Measurements from ENCODE around the gene CRYBG1. TPM values are rescaled to one million over a fixed set of nuclear protein-coding genes. Genes with fewer than 3 reads are reported as not detected.
"Not testable (repeated sequence)": the region's sequence is repeated elsewhere in the genome, so short reads cannot be mapped to it uniquely, and the experiment has no call there.

CRYBG1 gene
- total and polyA plus RNA-seq, 2 donors (not counting 1 experiment from before 2014, with no cell fraction given), result 9.6 to 47.0 TPM

GRCh38 chr6:106558364-106558763 is 197.8 kb downstream of the CRYBG1 start:
- no peaks in the 10 kb centered on the region for H3K27me3 Mint-ChIP-seq
- Histone ChIP-seq H3K27me3 (replicated peaks in 1 of 4; ENCODE audit: control extremely low read depth in 1 of 4, control insufficient read depth in 3 of 4, insufficient read depth in 4 of 4, low read length in 3 of 4) (no peaks in the 10 kb centered on the region), H3K27ac (ENCODE audit: low read length in 2 of 2) (no peak overlapping the region), H3K79me2 (ENCODE audit: control insufficient read depth, insufficient read depth, low read length) (peaks cover 4% of the 10 kb centered on the region), H3K4me3 (ENCODE audit: control extremely low read depth in 1 of 5, extremely low read depth in 1 of 5, insufficient read depth in 1 of 5, low read depth in 2 of 5, low read length in 4 of 5) (no peak overlapping the region), H3K9me3 (ENCODE audit: control extremely low read depth in 1 of 3, control insufficient read depth in 2 of 3, insufficient read depth in 1 of 3, low read length in 2 of 3) (no peaks in the 10 kb centered on the region), H3K4me1 (ENCODE audit: control insufficient read depth in 2 of 2, insufficient read depth in 2 of 2, low read length in 2 of 2) (no peaks in the 10 kb centered on the region), H3K4me2 (replicated peaks; ENCODE audit: low read depth, low read length, poor library complexity, severe bottlenecking) (no peak overlapping the region), H2AFZ (ENCODE audit: insufficient read depth, low read depth, low read length, poor library complexity, severe bottlenecking) (no peak overlapping the region), H3K9ac (ENCODE audit: low read length) (no peak overlapping the region), H4K20me1 (ENCODE audit: control insufficient read depth, insufficient read depth, low read length, poor library complexity, severe bottlenecking) (no peaks in the 10 kb centered on the region), H3K36me3 (replicated peaks in 1 of 2; ENCODE audit: control extremely low read depth in 1 of 2, control insufficient read depth in 1 of 2, extremely low read depth in 1 of 2, insufficient read depth in 2 of 2, low read length in 1 of 2) (peaks cover 3 to 65% of the 10 kb centered on the region in 2 experiments)
- H3K27ac Mint-ChIP-seq, result no peak overlapping the region
- H3K4me1 Mint-ChIP-seq, result peaks cover 7% of the 10 kb centered on the region
- ChIA-PET CTCF (interaction anchor here (2.1 to 22.3 kb wide), 4 partner anchors 7 to 421 kb away, joined by 7 to 567 read pairs (median 112); no protein-coding TSS in a partner anchor), POLR2A (no interaction called here)
- no peak for ATAC-seq (ENCODE audit: low read depth)
- DNase-seq, result no peak
- no peak overlapping the region for H3K4me3 Mint-ChIP-seq
- no peaks in the 10 kb centered on the region for H3K9me3 Mint-ChIP-seq (ENCODE audit: insufficient read depth)
- intact Hi-C loops (cut with micrococcal nuclease), result no loop called here
- WGBS (ENCODE audit: insufficient coverage), result 100% methylated on average over 2 of the region's 4 CpGs
- TF ChIP-seq EZH2 (IDR thresholded peaks at IDR 0.05; ENCODE audit: borderline replicate concordance, insufficient read depth, low read depth, low read length, poor library complexity, severe bottlenecking) (no peak), CTCF (IDR thresholded peaks at IDR 0.05) (no peak)

- peaks cover 9 to 65% of the 10 kb centered on the region in 2 experiments for H3K36me3 ChIP-seq (replicated peaks in 1 of 2; ENCODE audit: control extremely low read depth in 1 of 2, control insufficient read depth in 1 of 2, extremely low read depth in 1 of 2, insufficient read depth in 2 of 2, low read length in 1 of 2)
- H2AFZ ChIP-seq (ENCODE audit: insufficient read depth, low read depth, low read length, poor library complexity, severe bottlenecking); H3K27me3 Mint-ChIP-seq; H3K79me2 ChIP-seq (ENCODE audit: control insufficient read depth, insufficient read depth, low read length); H3K4me3 ChIP-seq (ENCODE audit: control extremely low read depth in 1 of 5, extremely low read depth in 1 of 5, insufficient read depth in 1 of 5, low read depth in 2 of 5, low read length in 4 of 5); H3K9me3 Mint-ChIP-seq (ENCODE audit: insufficient read depth); DNase-seq; H3K4me2 ChIP-seq (replicated peaks; ENCODE audit: low read depth, low read length, poor library complexity, severe bottlenecking); ATAC-seq (ENCODE audit: low read depth); H3K9me3 ChIP-seq (ENCODE audit: control extremely low read depth in 1 of 3, control insufficient read depth in 2 of 3, insufficient read depth in 1 of 3, low read length in 2 of 3); H3K4me1 ChIP-seq (ENCODE audit: control insufficient read depth in 2 of 2, insufficient read depth in 2 of 2, low read length in 2 of 2); H3K27ac ChIP-seq (ENCODE audit: low read length in 2 of 2); H4K20me1 ChIP-seq (ENCODE audit: control insufficient read depth, insufficient read depth, low read length, poor library complexity, severe bottlenecking); intact Hi-C loops (cut with micrococcal nuclease); H3K4me3 Mint-ChIP-seq; H3K9ac ChIP-seq (ENCODE audit: low read length); H3K27me3 ChIP-seq (replicated peaks in 1 of 4; ENCODE audit: control extremely low read depth in 1 of 4, control insufficient read depth in 3 of 4, insufficient read depth in 4 of 4, low read length in 3 of 4); POLR2A ChIA-PET: not testable (repeated sequence)
- 94% methylated on average over 5 of the region's 5 CpGs for WGBS (ENCODE audit: insufficient coverage)
- CTCF ChIA-PET, result interaction anchor here (2.1 to 22.3 kb wide), 3 partner anchors 48 to 420 kb away, joined by 7 to 567 read pairs (median 156); no protein-coding TSS in a partner anchor
- H3K4me1 Mint-ChIP-seq, result peaks cover 11% of the 10 kb centered on the region
- H3K27ac Mint-ChIP-seq, result peak overlapping the region; percentile 20
These were observed 199.1 kb downstream of the CRYBG1 start for GRCh38 chr6:106559659-106560058.

Data from B cell (primary cell).